ENCODE results near the gene TAC4.
"Not testable (repeated sequence)": the region's sequence is repeated elsewhere in the genome, so short reads cannot be mapped to it uniquely, and the experiment has no call there.

Gene TAC4

GRCh38 chr17:49843774-49844350, 4.0 kb downstream of the TAC4 start:
- DNase-seq: no peak

- no peak for DNase-seq
These were observed 5.0 kb downstream of the TAC4 start for GRCh38 chr17:49842846-49843245.

GRCh38 chr17:49842371-49842770, 5.5 kb downstream of the TAC4 start:
- DNase-seq: no peak

GRCh38 chr17:49841548-49841947, 6.3 kb downstream of the TAC4 start:
- no peak for DNase-seq

DNA sequence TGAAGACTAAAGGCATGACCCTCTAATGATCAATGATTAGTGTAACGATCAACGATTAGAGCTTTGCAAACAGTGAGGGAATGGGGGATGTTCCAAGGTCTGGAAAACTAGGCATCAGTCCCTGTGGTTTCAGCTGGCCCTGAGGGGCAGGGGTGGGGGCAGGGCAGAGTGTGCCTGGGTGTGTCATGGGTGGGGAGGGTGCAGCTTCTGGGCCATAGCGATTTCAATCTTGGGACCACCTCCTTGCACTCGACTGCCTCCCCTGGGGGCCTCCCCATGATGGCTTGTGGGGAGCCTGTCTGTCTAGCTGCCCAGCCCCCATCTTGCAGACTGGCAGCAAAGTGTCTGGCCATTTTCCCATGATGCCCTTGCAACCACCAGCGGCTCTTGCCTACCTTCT, 8.4 kb downstream of the TAC4 start:
- DNase-seq: no peak

GRCh38 chr17:49836111-49837030, 11.5 kb downstream of the TAC4 start:
- DNase-seq: no peak

- DNase-seq: no peak
These were observed 12.4 kb downstream of the TAC4 start for GRCh38 chr17:49835472-49835871.

DNA sequence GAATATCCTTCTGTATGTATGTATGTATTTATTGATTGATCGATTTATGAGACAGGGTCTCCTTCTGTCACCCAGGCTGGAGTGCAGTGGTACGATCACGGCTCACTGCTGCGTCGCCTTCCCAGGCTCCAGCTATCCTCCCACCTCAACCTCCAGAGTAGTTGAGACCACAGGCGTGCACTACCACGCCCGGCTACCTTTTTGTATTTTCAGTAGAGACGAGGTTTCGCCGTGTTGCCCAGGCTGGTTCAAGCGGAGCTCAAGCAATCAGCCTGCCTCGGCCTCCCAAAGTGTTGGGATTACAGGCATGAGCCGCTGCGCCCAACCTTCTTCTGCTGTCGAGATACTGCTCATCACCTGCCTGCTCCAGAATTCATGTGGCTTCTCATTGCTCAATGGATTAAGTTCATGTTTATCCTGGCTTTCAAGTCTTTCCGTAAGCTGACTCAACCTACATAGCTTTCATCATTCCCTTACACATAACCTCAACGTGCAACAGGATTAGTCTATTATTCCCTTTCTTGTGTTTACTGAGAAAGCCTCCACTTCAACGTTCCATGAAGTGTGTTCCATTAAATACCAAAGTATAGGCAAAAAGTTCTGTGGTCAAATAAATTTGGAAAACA, 13.6 kb downstream of the TAC4 start:
- no peak for DNase-seq

GRCh38 chr17:49832840-49833599, 14.8 kb downstream of the TAC4 start:
- no peak for DNase-seq

DNA sequence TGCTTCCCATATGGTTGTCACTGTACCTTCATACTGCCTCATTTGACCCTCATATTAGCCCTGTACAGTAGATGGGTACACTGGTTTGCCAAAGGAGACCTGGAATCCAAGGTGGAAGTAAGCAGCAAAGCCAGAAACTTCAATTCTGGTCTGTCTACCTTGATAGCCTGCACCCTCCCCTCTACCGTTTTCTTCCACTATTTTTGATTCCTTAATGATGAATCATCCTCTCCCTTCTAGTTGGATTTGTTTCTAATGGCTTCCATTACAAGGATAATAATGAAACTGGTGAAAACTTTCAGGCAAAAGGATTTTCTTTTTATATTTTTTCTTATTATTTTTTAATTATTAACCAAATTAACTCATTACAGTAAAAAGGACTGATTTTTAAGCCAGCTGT, 17.3 kb downstream of the TAC4 start:
- no peak for DNase-seq

DNA sequence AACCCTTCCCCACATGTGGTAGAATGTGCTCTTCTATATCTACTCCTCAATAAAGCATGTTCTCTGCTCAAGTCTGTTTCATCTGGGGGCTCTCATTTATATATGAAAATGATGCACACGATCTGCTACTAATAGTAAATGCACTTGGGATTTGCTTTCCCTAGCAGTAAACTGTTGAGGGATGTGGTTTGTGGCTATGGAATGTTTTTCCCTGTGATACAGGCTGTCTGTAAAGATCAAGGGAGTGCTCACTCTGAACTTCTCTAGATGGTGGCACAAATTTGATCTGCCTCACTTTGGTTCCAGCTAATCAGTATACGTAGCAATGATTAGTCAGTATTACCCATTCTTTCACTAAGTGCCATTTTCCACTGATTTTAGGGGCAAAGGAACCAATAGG, 18.8 kb downstream of the TAC4 start:
- DNase-seq: no peak

DNA sequence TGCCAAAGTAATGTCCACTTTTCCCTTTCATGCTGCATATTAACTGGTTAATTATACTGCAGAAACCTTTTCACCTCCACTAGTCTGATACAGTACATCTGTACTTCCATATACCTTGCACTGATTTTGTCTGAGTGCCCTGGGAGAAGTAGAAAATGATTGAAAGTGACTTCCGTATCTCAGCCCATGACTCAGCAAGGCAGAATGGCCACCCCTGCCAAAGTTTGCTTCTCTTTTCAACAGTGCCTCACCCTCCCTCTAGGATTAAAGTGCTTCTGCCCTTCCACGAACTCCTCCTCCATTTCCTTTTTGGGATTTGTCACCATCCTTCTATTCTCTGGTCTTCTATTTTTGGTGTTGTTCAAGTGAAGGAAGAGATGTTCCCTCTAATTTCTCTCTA, 19.5 kb downstream of the TAC4 start:
- DNase-seq: not testable (repeated sequence)

GRCh38 chr17:49825645-49826044, 22.2 kb downstream of the TAC4 start:
- no peak for DNase-seq

GRCh38 chr17:49823614-49824013, 24.3 kb downstream of the TAC4 start:
- DNase-seq: no peak

DNA sequence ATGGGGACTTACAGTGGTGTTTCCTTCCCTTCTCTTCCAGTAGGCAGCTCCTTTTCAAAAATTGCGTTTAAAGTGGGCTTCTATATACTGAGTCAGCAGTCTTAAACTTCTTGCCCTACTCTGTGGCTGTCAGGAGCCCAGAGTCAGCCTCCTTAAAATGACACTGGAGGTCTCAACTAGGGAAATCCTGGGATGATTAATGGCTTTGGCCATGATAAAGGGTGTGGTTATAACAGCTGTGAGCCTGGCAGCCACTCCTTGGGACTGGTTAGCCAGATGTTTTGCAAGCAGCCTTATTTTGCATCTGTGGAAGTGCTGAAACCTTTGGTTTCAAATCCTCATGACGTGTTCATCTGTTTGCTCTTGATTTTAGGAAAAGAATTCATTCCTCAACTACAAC, 25.0 kb downstream of the TAC4 start:
- no peak for DNase-seq

- DNase-seq: no peak
These were observed 26.0 kb downstream of the TAC4 start for GRCh38 chr17:49821916-49822315.

- DNase-seq: no peak
These were observed 26.4 kb downstream of the TAC4 start for GRCh38 chr17:49821466-49821865.

GRCh38 chr17:49820773-49821172, 27.1 kb downstream of the TAC4 start:
- no peak for DNase-seq

DNA sequence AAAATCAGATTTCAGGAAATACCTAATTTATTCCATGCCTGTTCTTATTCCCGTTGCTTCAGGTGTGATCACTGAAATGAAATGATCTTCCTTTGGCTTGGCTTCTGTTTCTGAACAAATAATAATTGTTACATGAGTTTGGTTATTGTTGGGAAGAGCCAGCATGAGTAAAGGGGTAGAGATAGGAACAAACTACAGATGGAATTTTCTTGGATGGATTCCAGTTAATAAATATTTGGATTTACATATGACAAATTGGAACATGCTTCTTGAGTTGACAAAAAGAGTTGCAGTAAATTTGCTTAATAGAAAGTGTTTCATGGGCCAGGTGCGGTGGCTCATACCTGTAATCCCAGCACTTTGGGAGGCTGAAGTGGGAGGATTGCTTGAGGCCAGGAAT, 28.2 kb downstream of the TAC4 start:
- no peak for DNase-seq

GRCh38 chr17:49819138-49819537, 28.7 kb downstream of the TAC4 start:
- DNase-seq: no peak

DNA sequence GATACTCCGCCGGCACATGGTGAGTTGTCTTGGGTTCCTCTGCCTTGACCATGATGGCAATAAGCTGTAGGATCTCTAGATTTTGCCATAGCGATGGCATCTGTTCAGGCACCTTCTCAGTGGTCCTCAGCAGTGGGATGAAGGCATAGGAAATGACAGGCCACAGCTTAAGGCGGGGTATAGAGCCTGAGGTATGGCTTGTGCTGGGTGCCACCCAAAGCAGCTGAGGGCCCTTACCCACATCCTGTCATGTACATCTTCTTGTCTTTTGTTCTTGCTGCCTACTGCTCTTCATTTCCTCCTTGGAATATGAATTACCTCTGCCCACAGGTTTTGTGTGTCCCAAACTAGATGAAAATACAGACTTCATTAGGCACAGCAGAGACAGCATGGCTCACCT, 29.9 kb downstream of the TAC4 start:
- DNase-seq: no peak

DNA sequence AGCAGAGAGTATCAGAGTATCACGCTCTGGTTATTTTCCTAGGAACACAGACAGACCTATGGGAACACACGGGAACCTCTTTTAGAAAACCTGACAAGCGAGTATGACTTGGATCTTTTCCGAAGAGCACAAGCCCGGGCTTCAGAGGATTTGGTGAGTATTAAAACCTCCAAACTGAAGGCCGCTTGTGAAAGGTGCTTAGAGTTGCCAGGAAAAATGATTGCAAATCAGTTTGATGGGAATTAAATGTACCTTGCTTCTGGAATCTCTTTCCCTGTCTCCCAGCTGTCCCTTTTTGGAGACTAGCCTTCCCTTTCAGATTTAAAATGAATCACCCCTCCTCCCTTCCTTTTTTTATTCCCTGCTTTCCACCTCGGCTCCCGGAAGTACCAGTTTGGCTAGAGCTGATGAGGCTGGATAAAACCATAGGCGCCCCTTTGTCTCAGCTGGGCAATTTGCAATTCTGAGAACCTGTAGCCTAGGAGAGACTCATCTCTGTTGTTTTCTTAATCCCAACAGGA, 32.0 kb downstream of the TAC4 start:
- no peak for DNase-seq

Data from nucleus accumbens (tissue), 56 donors.